ENCODE measurements around the gene SP5. TPM values are rescaled to one million over a fixed set of nuclear protein-coding genes. Genes with fewer than 3 reads are reported as not detected.

The SP5 gene
- total and polyA plus RNA-seq, 2 donors (not counting 1 experiment from before 2014, with no cell fraction given), result not detected

GRCh38 chr2:170712653-170713542 is 2.2 kb upstream of the SP5 start:
- ATAC-seq (ENCODE audit: low read depth) (no peak), DNase-seq (peak; percentile 7)
- Histone ChIP-seq H3K4me1 (ENCODE audit: control insufficient read depth in 2 of 2, insufficient read depth in 2 of 2, low read length in 2 of 2) (peaks cover 21 to 25% of the 10 kb centered on the region in 2 donors), H3K9me3 (ENCODE audit: control extremely low read depth in 1 of 3, control insufficient read depth in 2 of 3, insufficient read depth in 1 of 3, low read length in 2 of 3) (peaks cover 0 to 19% (median 0%) of the 10 kb centered on the region in 3 donors), H3K4me2 (replicated peaks; ENCODE audit: low read depth, low read length, poor library complexity, severe bottlenecking) (no peak overlapping the region), H4K20me1 (ENCODE audit: control insufficient read depth, insufficient read depth, low read length, poor library complexity, severe bottlenecking) (no peaks in the 10 kb centered on the region), H3K36me3 (replicated peaks in 1 of 2; ENCODE audit: control extremely low read depth in 1 of 2, control insufficient read depth in 1 of 2, extremely low read depth in 1 of 2, insufficient read depth in 2 of 2, low read length in 1 of 2) (no peaks in the 10 kb centered on the region), H3K79me2 (ENCODE audit: control insufficient read depth, insufficient read depth, low read length) (no peaks in the 10 kb centered on the region), H3K27me3 (replicated peaks in 1 of 4; ENCODE audit: control extremely low read depth in 1 of 4, control insufficient read depth in 3 of 4, insufficient read depth in 4 of 4, low read length in 3 of 4) (peaks cover 0 to 72% (median 30%) of the 10 kb centered on the region in 4 experiments), H3K27ac (ENCODE audit: low read length in 2 of 2) (no peak overlapping the region), H3K4me3 (ENCODE audit: control extremely low read depth in 1 of 5, extremely low read depth in 1 of 5, insufficient read depth in 1 of 5, low read depth in 2 of 5, low read length in 4 of 5) (no peak overlapping the region), H2AFZ (ENCODE audit: insufficient read depth, low read depth, low read length, poor library complexity, severe bottlenecking) (no peak overlapping the region), H3K9ac (ENCODE audit: low read length) (no peak overlapping the region)
- peaks cover 19% of the 10 kb centered on the region for H3K4me1 Mint-ChIP-seq
- CTCF ChIA-PET, result no interaction called here
- intact Hi-C loops (cut with micrococcal nuclease), result no loop called here
- WGBS (ENCODE audit: insufficient coverage), result 13% methylated on average over 33 of the region's 41 CpGs
- no peaks in the 10 kb centered on the region for H3K9me3 Mint-ChIP-seq (ENCODE audit: insufficient read depth)
- POLR2A ChIA-PET, result no interaction called here
- no peak overlapping the region for H3K27ac Mint-ChIP-seq
- peaks cover 61% of the 10 kb centered on the region for H3K27me3 Mint-ChIP-seq
- H3K4me3 Mint-ChIP-seq, result peak overlapping the region; percentile 39
- no peak for TF ChIP-seq CTCF (IDR thresholded peaks at IDR 0.05)
- no peak for TF ChIP-seq EZH2 (IDR thresholded peaks at IDR 0.05; ENCODE audit: borderline replicate concordance, insufficient read depth, low read depth, low read length, poor library complexity, severe bottlenecking)

All from B cell (primary cell).